NB4 (cell line): ENCODE measurements around the gene CENPH.

Experiments used
- DNase-seq: peaks from one replicate; pipeline ENCODE4 v3.0.0; 2010; ENCODE audit warnings: low read depth
- H3K4me3 ChIP-seq: one replicate; pipeline ENCODE4 v1.5.1; 2011; ENCODE audit warnings: mild to moderate bottlenecking, low read depth, low read length, moderate library complexity
- CTCF ChIP-seq: IDR thresholded peaks from one replicate; pipeline ENCODE4 v1.5.1; 2012; ENCODE audit warnings: low read depth, low read length
- MYC ChIP-seq: IDR thresholded peaks from 2 replicates; pipeline ENCODE4 v1.6.1; 2011; ENCODE audit warnings: low read depth, low read length
- POLR2A ChIP-seq: IDR thresholded peaks from 2 replicates; pipeline ENCODE4 v1.6.1; 2011; ENCODE audit warnings: mild to moderate bottlenecking; ENCODE audit not compliant: insufficient read length; ENCODE audit errors: extremely low read depth
- TF ChIP-seq, protein P1 (sequence below): IDR thresholded peaks from 2 replicates; pipeline ENCODE4 v1.6.1; 2011; ENCODE audit warnings: low read depth, low read length

CENPH gene

GRCh38 chr5:69237877-69238276 is 48.5 kb downstream of the CENPH start:
- H3K4me3 ChIP-seq, result peak overlapping the region; percentile 1
- no peak for TF ChIP-seq MYC
- TF ChIP-seq, protein P1, sequence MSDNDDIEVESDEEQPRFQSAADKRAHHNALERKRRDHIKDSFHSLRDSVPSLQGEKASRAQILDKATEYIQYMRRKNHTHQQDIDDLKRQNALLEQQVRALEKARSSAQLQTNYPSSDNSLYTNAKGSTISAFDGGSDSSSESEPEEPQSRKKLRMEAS, result no peak
- no peak for TF ChIP-seq CTCF
- TF ChIP-seq POLR2A, result no peak
- DNase-seq, result no peak

- no peak overlapping the region for H3K4me3 ChIP-seq
- TF ChIP-seq CTCF (no peak), POLR2A (no peak), MYC (no peak)
- TF ChIP-seq, protein P1, result no peak
- no peak for DNase-seq
Measured at GRCh38 chr5:69238760-69239251, 49.4 kb downstream of the CENPH start.

DNA sequence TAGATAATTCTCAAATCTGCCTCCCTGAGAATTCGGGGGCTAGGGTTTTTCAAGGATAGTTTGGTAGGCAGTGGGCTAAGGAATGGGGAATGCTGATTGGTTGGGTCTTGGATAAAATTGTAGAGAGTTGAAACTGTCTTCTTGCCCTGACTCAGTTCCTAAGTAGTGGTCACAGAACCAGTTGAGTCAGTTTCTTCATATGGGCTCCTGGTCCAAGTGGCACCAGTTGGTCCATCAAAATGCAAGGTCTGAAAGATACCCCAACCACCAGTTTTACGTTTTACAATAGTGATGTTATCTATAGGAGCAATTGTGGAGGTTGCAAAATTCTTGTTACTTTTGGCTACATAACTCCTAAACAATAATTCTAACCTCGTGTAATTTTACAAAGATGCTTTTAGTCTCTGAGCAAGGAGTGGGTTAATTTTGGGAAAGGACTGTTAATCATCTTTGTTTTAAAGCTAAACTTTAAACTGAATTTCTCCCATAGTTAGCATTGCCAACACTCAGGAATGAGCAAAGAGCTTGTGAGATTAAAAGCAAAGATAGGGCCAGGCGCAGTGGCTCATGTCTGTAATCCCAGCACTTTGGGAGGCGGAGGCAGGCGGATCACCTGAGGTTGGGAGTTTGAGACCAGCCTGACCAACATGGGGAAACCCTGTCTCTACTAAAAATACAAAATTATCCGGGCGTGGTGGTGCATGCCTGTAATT is 53.0 kb downstream of the CENPH start:
- no peak for DNase-seq
- no peak overlapping the region for H3K4me3 ChIP-seq
- TF ChIP-seq CTCF, result no peak
- TF ChIP-seq MYC, result no peak
- TF ChIP-seq, protein P1, result no peak
- no peak for TF ChIP-seq POLR2A

DNA sequence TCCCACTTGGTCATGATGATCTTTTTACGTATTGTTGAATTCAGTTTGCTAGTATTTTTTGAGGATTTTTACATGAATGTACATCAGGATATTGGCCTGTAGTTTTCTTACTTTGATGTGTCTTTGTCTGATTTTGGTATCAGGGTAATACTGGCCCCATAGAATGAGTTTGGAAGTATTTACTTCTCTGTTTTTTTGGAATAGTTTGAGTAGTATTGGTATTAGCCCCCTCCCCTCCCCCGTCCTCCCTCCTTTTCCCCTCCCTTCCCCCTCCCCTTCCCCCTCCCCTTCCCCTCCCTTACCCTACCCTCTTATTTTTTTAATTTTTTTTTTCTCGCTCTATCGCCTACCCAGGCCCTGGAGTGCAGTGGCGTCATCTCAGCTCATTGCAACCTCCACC is 55.6 kb downstream of the CENPH start:
- H3K4me3 ChIP-seq, result no peak overlapping the region
- no peak for DNase-seq
- no peak for TF ChIP-seq POLR2A
- no peak for TF ChIP-seq CTCF

DNA sequence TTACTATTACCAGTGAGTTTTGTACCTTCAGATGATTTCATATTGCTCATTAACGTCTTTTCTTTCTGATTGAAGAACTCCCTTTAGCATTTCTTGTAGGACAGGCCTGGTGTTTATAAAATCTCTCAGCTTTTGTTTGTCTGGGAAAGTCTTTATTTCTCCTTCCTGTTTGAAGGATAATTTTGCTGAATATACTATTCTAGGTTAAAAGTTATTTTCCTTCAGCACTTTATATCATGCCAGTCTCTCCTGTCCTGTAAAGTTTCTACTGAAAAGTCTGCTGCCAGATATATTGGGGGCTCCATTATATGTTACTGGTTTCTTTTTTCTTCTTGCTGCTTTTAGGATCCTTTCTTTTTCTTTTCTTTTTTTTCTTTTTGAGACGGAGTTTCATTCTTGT is 58.6 kb downstream of the CENPH start:
- no peak overlapping the region for H3K4me3 ChIP-seq
- no peak for DNase-seq
- TF ChIP-seq CTCF, result no peak
- TF ChIP-seq, protein P1, result no peak
- TF ChIP-seq POLR2A, result no peak
- TF ChIP-seq MYC, result no peak

DNA sequence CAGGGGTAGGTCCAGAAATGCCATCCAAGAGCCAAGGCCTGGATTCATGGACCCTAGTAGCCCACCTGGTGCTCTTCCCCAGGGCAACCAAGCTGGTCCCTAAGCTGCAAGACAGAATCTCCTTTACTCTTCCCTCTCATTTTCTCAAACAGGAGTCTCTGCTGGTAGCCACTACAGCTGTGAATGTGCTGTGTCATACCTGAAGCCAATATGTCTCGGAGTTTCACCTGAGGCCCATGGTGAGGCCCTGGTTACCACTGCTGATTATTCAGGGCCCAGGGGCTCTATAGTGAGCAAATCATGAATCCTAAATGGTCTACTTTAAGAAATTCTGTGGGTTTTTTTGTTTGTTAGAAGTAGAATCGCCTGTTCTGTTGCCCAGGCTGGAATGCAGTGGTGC is 61.2 kb downstream of the CENPH start:
- DNase-seq, result no peak
- TF ChIP-seq POLR2A (no peak), CTCF (no peak), MYC (no peak)
- TF ChIP-seq, protein P1, result no peak

More for the DNA sequence above, 61.2 kb downstream of the CENPH start:
- no peak overlapping the region for H3K4me3 ChIP-seq
